CD14-positive monocyte (primary cell): ENCODE results near the gene DOK6. TPM values are rescaled to one million over a fixed set of nuclear protein-coding genes. Genes with fewer than 3 reads are reported as not detected.

ENCODE experiments used
- DNase-seq, 3 donors: peaks; one replicate each; pipeline ENCODE4 v3.0.0-alpha.2; 2011 to 2022
- H2AFZ ChIP-seq: 2 replicates; pipeline ENCODE4 v1.6.0; 2012; ENCODE audit warnings: mild to moderate bottlenecking, low read depth, low read length, inconsistent platforms; ENCODE audit not compliant: insufficient read depth, poor library complexity, severe bottlenecking
- H3K27ac ChIP-seq, 2 donors: 1 replicate in 1 of 2; 2 replicates in 1 of 2; pipeline ENCODE4 v1.5.1; 2012 to 2013; ENCODE audit warnings: low read length in 2 of 2, control low read depth in 1 of 2, inconsistent platforms in 1 of 2, low read depth in 1 of 2, mild to moderate bottlenecking in 1 of 2
- H3K27me3 ChIP-seq, 2 donors: one replicate each; pipeline versions ENCODE4 v1.6.0 to v1.6.1; 2011 to 2013; ENCODE audit warnings: low read length in 2 of 2; ENCODE audit not compliant: control insufficient read depth in 2 of 2, insufficient read depth in 2 of 2
- H3K36me3 ChIP-seq, 2 donors: replicated peaks in 1 of 2; 1 replicate in 1 of 2; 2 replicates in 1 of 2; pipeline versions ENCODE4 v1.5.1 to v1.6.1; 2012 to 2013; ENCODE audit warnings: low read length in 2 of 2, control low read depth in 1 of 2, inconsistent platforms in 1 of 2, mild to moderate bottlenecking in 1 of 2; ENCODE audit not compliant: insufficient read depth in 2 of 2, control insufficient read depth in 1 of 2
- H3K4me1 ChIP-seq, 2 donors: 1 replicate in 1 of 2; 2 replicates in 1 of 2; pipeline versions ENCODE4 v1.5.1 to v1.6.1; 2012 to 2013; ENCODE audit warnings: low read length in 2 of 2, control low read depth in 1 of 2, inconsistent platforms in 1 of 2, mild to moderate bottlenecking in 1 of 2, moderate library complexity in 1 of 2; ENCODE audit not compliant: insufficient read depth in 2 of 2, control insufficient read depth in 1 of 2
- H3K4me2 ChIP-seq: replicated peaks from 2 replicates; pipeline ENCODE3; 2012; ENCODE audit warnings: low read length, moderate library complexity, mild to moderate bottlenecking; ENCODE audit not compliant: poor library complexity, severe bottlenecking; ENCODE audit errors: extremely low read depth
- H3K4me3 ChIP-seq, 3 experiments: fragments of 200-600 bp in 1 of 3; sonication (generic) in 1 of 3; replicated peaks in 1 of 3; 1 replicate in 2 of 3; 2 replicates in 1 of 3; pipeline ENCODE4 v1.5.1; 2011 to 2013; ENCODE audit warnings: low read length in 3 of 3, mild to moderate bottlenecking in 3 of 3, control low read depth in 2 of 3, low read depth in 2 of 3, inconsistent platforms in 1 of 3, moderate library complexity in 1 of 3
- H3K79me2 ChIP-seq: 2 replicates; pipeline ENCODE4 v1.6.0; 2012; ENCODE audit warnings: mild to moderate bottlenecking, control low read depth, inconsistent platforms, low read length, moderate library complexity; ENCODE audit not compliant: insufficient read depth
- H3K9ac ChIP-seq: 2 replicates; pipeline ENCODE4 v1.6.0; 2017; ENCODE audit warnings: low read length, mild to moderate bottlenecking; ENCODE audit not compliant: insufficient read depth, poor library complexity, severe bottlenecking
- H3K9me3 ChIP-seq, 2 donors: replicated peaks in 1 of 2; 1 replicate in 1 of 2; 2 replicates in 1 of 2; pipeline versions ENCODE4 v1.5.1 to v1.6.1; 2012 to 2013; ENCODE audit warnings: low read length in 2 of 2, control low read depth in 1 of 2; ENCODE audit not compliant: control insufficient read depth in 1 of 2, insufficient read depth in 1 of 2
- H4K20me1 ChIP-seq: 2 replicates; pipeline ENCODE4 v1.6.0; 2012; ENCODE audit warnings: mild to moderate bottlenecking, low read length, control low read depth, moderate library complexity; ENCODE audit not compliant: insufficient read depth
- H3K27ac Mint-ChIP-seq, 7 donors: one replicate each; pipeline ENCODE4 v1.8.0; 2020; ENCODE audit warnings: mild to moderate bottlenecking in 7 of 7, mixed read lengths in 7 of 7, moderate library complexity in 6 of 7, inconsistent platforms in 2 of 7
- H3K27me3 Mint-ChIP-seq, 3 donors: one replicate each; pipeline ENCODE4 v1.8.0; 2021 to 2022; ENCODE audit warnings: low read depth in 3 of 3, mild to moderate bottlenecking in 3 of 3, mixed read lengths in 3 of 3, moderate library complexity in 3 of 3, inconsistent platforms in 1 of 3
- H3K36me3 Mint-ChIP-seq, 2 donors: one replicate each; pipeline ENCODE4 v1.8.0; 2020; ENCODE audit warnings: mixed read lengths in 2 of 2, inconsistent platforms in 1 of 2, mild to moderate bottlenecking in 1 of 2
- H3K4me1 Mint-ChIP-seq: one replicate; pipeline ENCODE4 v1.8.0; 2020; ENCODE audit warnings: mild to moderate bottlenecking, mixed read lengths
- H3K4me3 Mint-ChIP-seq, 2 donors: one replicate each; pipeline ENCODE4 v1.8.0; 2020; ENCODE audit warnings: mild to moderate bottlenecking in 2 of 2, mixed read lengths in 2 of 2, moderate library complexity in 1 of 2
- H3K9me3 Mint-ChIP-seq, 7 donors: one replicate each; pipeline ENCODE4 v1.8.0; 2020 to 2022; ENCODE audit warnings: mixed read lengths in 7 of 7, mild to moderate bottlenecking in 6 of 7, moderate library complexity in 6 of 7, inconsistent platforms in 2 of 7
- WGBS: methylation state at CpG from one replicate; pipeline ENCODE4 v1.1.5; 2013; ENCODE audit warnings: missing lambda C conversion rate; ENCODE audit not compliant: insufficient coverage; 5-methylcytosine and 5-hydroxymethylcytosine counted together
- intact Hi-C, 2 donors: fragments of 100-400 bp; cut with micrococcal nuclease; formaldehyde crosslinking; loops; one replicate each; pipeline versions ENCODE4 v1.15.0 to v1.15.1; 2023
- polyA minus RNA-seq: library from RNA; depleted of rRNA, polyadenylated mRNA; stranded (reverse); fragments of >200 nt; gene quantifications from 2 replicates; pipeline ENCODE4 v1.2.3, GENCODE V29; 2012
- polyA plus RNA-seq, 3 donors: library from polyadenylated mRNA; depleted of rRNA in 1 of 3; unstranded in 2 of 3; stranded (reverse) in 1 of 3; fragments of 300-500 nt in 2 of 3; fragments of >200 nt in 1 of 3; fragmentation: Illumina TruSeq in 2 of 3; gene quantifications; 1 replicate in 2 of 3; 2 replicates in 1 of 3; pipeline ENCODE4 v1.2.3, GENCODE V29; 2012 to 2021
- total RNA-seq, 12 experiments: library from RNA in 1 of 12; stranded (reverse) in 1 of 12; fragments of 120-200 nt in 1 of 12; gene quantifications; one replicate each; pipeline ENCODE4 v1.2.4 and lab custom pipeline; 2013 to 2026; ENCODE audit warnings: mixed read lengths in 6 of 12, inconsistent platforms in 1 of 12
- TF ChIP-seq, protein P1 (sequence below): fragments of 200-600 bp; IDR thresholded peaks from one replicate; pipeline ENCODE4 v1.8.0; 2022; ENCODE audit warnings: antibody characterized with exemption, mild to moderate bottlenecking

Gene DOK6
- 0.04 TPM for total RNA-seq (2013)
- polyA plus RNA-seq (not detected), polyA minus RNA-seq (not detected in 2 replicates), total RNA-seq (lab: John Stamatoyannopoulos, UW) (0 to 4.4 (median 0.08) reads per million in 11 experiments)

DNA sequence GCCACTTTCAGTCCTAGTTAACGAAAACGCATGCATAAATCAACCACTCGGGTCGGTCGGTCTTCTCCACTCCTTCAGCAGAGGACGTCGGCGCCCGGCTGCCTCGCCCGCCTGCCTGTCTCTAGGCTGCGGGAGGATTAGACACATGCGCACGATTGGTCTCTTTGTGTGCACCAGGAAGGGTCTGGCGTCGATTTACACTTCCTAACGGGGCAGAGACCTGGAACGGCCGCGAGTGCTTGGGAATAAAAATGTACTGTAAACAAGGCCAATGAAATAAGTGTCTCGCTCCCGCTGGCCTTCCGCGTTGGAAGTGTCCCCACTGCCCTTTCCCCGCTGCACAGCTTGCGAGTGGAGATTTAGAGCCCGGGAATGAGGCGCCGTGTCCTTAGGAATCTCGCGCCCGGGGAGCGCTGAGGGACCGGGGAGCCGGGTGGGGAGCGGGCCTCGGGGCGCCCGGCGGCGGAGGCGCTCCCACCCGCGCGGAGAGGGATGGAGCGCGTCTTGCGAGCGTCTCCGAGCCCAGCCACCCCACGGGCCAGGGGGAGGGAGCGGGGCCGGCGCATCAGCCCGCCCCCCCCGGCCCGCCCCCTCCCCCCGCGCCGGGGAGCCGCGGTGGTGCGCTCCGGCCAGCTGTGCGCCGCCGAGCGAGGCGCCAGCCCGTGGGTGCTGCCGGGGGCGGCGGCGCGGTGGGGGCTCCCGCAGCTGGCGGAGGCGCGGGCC is at the start of gene DOK6:
TSS of gene DOK6 (plus strand) at position 636 of the 723 bp plus-strand sequence.
- H3K4me3 ChIP-seq = no peak within 1 kb of the TSS
- no peaks in the 10 kb centered on the region for H3K79me2 ChIP-seq
- no peaks in the 10 kb centered on the region for H3K4me1 ChIP-seq
- Mint-ChIP-seq H3K4me3 (peak within 1 kb of the TSS in 1 of 2 donors; percentile 81), H3K27ac (no peak within 1 kb of the TSS), H3K4me1 (no peaks in the 10 kb centered on the region), H3K27me3 (peaks cover 40 to 48% (median 41%) of the 10 kb centered on the region in 3 donors), H3K9me3 (peaks cover 0 to 19% (median 4%) of the 10 kb centered on the region in 7 donors), H3K36me3 (peaks cover 0 to 1% of the 10 kb centered on the region in 2 donors)
- H3K4me2 ChIP-seq = no peak within 1 kb of the TSS
- under 1% methylated on average over 76 of the region's 79 CpGs for WGBS
- H2AFZ ChIP-seq = no peak within 1 kb of the TSS
- no peak for DNase-seq
- H3K36me3 ChIP-seq = no peaks in the 10 kb centered on the region
- TF ChIP-seq, protein P1, sequence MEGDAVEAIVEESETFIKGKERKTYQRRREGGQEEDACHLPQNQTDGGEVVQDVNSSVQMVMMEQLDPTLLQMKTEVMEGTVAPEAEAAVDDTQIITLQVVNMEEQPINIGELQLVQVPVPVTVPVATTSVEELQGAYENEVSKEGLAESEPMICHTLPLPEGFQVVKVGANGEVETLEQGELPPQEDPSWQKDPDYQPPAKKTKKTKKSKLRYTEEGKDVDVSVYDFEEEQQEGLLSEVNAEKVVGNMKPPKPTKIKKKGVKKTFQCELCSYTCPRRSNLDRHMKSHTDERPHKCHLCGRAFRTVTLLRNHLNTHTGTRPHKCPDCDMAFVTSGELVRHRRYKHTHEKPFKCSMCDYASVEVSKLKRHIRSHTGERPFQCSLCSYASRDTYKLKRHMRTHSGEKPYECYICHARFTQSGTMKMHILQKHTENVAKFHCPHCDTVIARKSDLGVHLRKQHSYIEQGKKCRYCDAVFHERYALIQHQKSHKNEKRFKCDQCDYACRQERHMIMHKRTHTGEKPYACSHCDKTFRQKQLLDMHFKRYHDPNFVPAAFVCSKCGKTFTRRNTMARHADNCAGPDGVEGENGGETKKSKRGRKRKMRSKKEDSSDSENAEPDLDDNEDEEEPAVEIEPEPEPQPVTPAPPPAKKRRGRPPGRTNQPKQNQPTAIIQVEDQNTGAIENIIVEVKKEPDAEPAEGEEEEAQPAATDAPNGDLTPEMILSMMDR = no peak
- no peak within 1 kb of the TSS for H3K9ac ChIP-seq
- peaks cover 31 to 46% of the 10 kb centered on the region in 2 donors for H3K27me3 ChIP-seq
- intact Hi-C loops = no loop called here
- no peaks in the 10 kb centered on the region for H4K20me1 ChIP-seq
- H3K9me3 ChIP-seq = peaks cover 0 to 11% of the 10 kb centered on the region in 2 donors
- no peak within 1 kb of the TSS for H3K27ac ChIP-seq

DNA sequence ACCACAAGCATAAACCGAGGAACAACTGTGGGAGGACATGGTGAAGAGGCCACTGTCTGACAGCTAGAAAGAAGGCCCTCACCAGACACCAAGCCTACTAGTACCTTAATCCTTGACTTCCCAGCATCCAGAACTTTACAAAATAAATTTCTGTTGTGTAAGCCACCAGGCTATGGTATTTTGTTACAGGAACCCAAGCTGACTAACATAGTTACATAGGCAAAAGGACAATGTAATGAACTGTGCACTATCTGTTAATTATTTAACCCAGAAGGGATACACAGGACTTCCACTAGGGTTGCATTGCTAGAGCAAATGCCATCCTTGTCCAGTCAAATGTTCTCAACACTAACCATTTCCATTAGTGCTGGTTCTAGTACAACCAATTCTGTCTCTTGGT is 47.7 kb upstream of the DOK6 start:
- Histone ChIP-seq H4K20me1 (no peaks in the 10 kb centered on the region), H3K4me1 (no peaks in the 10 kb centered on the region), H3K9me3 (peaks cover 0 to 10% of the 10 kb centered on the region in 2 donors), H3K27me3 (no peaks in the 10 kb centered on the region), H3K4me3 (no peak overlapping the region), H3K27ac (no peak overlapping the region), H3K4me2 (no peak overlapping the region), H3K79me2 (no peaks in the 10 kb centered on the region), H2AFZ (no peak overlapping the region), H3K36me3 (no peaks in the 10 kb centered on the region), H3K9ac (no peak overlapping the region)
- DNase-seq = no peak
- no peaks in the 10 kb centered on the region for H3K4me1 Mint-ChIP-seq
- no peak overlapping the region for H3K4me3 Mint-ChIP-seq
- H3K27ac Mint-ChIP-seq = no peak overlapping the region
- H3K9me3 Mint-ChIP-seq = peaks cover under 1 to 23% (median 6%) of the 10 kb centered on the region in 7 donors
- H3K36me3 Mint-ChIP-seq = no peaks in the 10 kb centered on the region
- WGBS = no CpG with 5 or more reads among the region's 1 CpG
- TF ChIP-seq, protein P1 = no peak
- peaks cover 0 to 1% (median 0%) of the 10 kb centered on the region in 3 donors for H3K27me3 Mint-ChIP-seq
- intact Hi-C loops = no loop called here
